OCI-LY3 (cell line): ENCODE results near the gene SLC35B2.

Source experiments
- CTCF ChIP-seq: fragments of 200-600, 300-600 bp; sonication (generic); IDR thresholded peaks from 2 replicates; pipeline ENCODE4 v1.5.1; 2014; ENCODE audit warnings: antibody characterized with exemption, low read length, low read depth
- EZH2phosphoT487 ChIP-seq: fragments of 200-600 bp; shearing (Covaris generic); IDR thresholded peaks from 2 replicates; pipeline ENCODE4 v1.6.1; 2018; ENCODE audit warnings: antibody characterized with exemption, mixed run types, low read depth

GRCh38 chr6:44219053-44219814 is 38.1 kb downstream of the SLC35B2 start:
- TF ChIP-seq CTCF (no peak), EZH2phosphoT487 (no peak)
